Measurements from ENCODE around the gene APOL6. TPM values are rescaled to one million over a fixed set of nuclear protein-coding genes. Genes with fewer than 3 reads are reported as not detected.

The APOL6 gene, protein sequence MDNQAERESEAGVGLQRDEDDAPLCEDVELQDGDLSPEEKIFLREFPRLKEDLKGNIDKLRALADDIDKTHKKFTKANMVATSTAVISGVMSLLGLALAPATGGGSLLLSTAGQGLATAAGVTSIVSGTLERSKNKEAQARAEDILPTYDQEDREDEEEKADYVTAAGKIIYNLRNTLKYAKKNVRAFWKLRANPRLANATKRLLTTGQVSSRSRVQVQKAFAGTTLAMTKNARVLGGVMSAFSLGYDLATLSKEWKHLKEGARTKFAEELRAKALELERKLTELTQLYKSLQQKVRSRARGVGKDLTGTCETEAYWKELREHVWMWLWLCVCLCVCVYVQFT
- total RNA-seq, result 1 to 10 TPM; 3.1 to 8.3 (median 5.1) TPM

DNA sequence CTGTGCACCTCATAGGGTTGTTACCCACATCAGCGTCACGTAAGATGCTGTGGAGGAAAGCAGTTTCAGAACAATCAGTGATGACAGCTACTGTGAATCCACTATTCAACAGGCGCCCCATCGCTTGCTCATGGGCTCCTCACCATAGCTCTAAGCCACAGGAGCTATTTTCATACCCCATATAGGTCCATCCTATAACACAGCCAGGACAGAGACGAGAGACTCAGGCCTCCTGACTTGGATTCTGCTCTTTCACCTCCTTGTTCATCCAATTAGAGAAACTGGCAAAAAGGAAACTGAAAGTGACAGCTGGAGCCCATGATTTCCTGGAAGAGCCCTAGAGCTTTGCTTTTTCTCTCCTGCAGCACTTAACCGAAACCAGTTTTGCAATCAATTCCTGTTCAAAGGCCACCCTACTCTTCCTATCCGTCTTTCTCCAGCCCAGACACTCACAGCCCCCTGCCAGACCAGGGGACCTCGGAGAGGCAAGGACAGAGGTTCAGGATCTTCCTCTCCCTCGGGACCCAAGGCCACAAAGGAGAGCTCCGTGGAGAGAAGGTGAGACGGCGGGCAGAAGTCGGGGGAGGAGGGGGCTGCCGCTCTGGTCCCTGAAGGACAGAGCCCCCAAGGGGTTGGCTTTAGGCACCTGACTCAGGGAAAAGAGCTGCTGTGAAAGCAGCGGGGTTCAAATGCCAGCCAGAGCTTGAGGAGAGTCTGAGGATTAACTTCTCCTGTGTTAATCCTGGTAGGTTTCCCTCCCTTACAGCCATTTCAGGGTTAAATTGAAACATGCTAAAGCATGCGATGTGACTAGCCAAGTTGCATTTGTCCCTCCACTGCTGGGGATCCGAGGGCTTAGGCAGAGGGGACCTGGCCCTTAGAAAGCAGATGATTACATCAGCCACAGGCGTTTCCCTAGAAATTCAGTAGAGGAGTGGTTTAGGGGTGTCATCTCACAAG is at the start of gene APOL6:
Gene APOL6, plus strand, starts transcription at position 381 of the 960 bp plus-strand sequence. CDS start 7,980 bp downstream, outside the sequence.
- Histone ChIP-seq H3K36me3 (no peaks in the 10 kb centered on the region), H3K9me3 (no peaks in the 10 kb centered on the region), H3K27ac (peak within 1 kb of the TSS; percentile 91), H3K27me3 (no peaks in the 10 kb centered on the region), H3K4me3 (peak within 1 kb of the TSS; percentile 70), H3K4me1 (peaks cover 26% of the 10 kb centered on the region)
- TF ChIP-seq, protein P1, sequence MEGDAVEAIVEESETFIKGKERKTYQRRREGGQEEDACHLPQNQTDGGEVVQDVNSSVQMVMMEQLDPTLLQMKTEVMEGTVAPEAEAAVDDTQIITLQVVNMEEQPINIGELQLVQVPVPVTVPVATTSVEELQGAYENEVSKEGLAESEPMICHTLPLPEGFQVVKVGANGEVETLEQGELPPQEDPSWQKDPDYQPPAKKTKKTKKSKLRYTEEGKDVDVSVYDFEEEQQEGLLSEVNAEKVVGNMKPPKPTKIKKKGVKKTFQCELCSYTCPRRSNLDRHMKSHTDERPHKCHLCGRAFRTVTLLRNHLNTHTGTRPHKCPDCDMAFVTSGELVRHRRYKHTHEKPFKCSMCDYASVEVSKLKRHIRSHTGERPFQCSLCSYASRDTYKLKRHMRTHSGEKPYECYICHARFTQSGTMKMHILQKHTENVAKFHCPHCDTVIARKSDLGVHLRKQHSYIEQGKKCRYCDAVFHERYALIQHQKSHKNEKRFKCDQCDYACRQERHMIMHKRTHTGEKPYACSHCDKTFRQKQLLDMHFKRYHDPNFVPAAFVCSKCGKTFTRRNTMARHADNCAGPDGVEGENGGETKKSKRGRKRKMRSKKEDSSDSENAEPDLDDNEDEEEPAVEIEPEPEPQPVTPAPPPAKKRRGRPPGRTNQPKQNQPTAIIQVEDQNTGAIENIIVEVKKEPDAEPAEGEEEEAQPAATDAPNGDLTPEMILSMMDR (IDR thresholded peaks at IDR 0.05), result no peak
- TF ChIP-seq POLR2A (IDR thresholded peaks at IDR 0.05) (no peak), EP300 (IDR thresholded peaks at IDR 0.05) (no peak), POLR2AphosphoS5 (IDR thresholded peaks at IDR 0.05) (no peak)
- peak in 1 of 2 donors; percentile 64 for DNase-seq (ENCODE audit: low spot score in 2 of 2)
- WGBS, result 2% methylated on average over 18 of the region's 18 CpGs

DNA sequence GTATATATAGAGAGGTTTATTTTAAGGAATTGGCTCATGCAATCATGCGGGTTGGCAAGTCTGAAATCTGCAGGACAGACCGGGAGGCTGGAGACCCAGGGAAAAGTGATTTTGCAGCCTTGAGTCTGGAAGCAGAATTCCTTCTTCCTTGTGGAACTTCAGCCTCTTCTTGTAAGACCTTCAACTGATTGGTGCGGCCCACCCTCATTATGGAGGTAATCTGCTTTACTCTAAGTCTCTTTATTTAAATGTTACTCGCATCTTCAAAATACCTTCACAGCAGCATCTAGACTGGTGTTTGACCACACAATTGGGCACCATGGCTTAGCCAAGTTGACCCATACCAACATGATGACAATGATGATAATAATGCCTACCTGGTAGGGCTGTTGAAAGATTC is 48.9 kb upstream of the APOL6 start:
- no peak overlapping the region for H3K4me3 ChIP-seq
- TF ChIP-seq POLR2A (IDR thresholded peaks at IDR 0.05) (no peak), POLR2AphosphoS5 (IDR thresholded peaks at IDR 0.05) (no peak), EP300 (IDR thresholded peaks at IDR 0.05) (no peak)
- TF ChIP-seq, protein P1 (IDR thresholded peaks at IDR 0.05), result no peak
- no peaks in the 10 kb centered on the region for H3K36me3 ChIP-seq
- no peaks in the 10 kb centered on the region for H3K27me3 ChIP-seq
- DNase-seq (ENCODE audit: low spot score in 2 of 2), result no peak
- H3K4me1 ChIP-seq, result peaks cover 4% of the 10 kb centered on the region
- H3K9me3 ChIP-seq, result no peaks in the 10 kb centered on the region
- 96% methylated on average over 4 of the region's 4 CpGs for WGBS
- H3K27ac ChIP-seq, result no peak overlapping the region

DNA sequence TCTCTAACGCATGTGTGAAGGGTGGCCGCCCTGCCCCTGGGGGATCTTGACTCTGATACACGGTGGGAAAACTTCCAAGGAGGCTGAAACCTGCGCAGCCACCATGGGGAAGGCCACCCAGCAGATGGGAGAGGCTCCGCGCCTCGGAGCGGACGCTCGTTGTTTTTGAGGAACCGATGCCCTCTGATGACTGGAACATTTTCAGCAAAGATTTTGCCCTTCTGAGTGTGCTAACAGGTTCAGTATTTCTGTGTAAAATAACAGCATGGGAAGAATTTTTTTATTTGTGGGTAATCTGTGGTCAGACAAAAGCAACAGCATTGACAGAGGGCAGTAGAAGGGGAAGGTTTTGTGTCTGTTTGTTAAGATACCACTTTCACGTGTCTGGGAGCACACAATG is 47.8 kb upstream of the APOL6 start:
- no peak overlapping the region for H3K27ac ChIP-seq
- peaks cover 4% of the 10 kb centered on the region for H3K4me1 ChIP-seq
- no peaks in the 10 kb centered on the region for H3K27me3 ChIP-seq
- no peak for TF ChIP-seq POLR2AphosphoS5 (IDR thresholded peaks at IDR 0.05)
- no peak for TF ChIP-seq EP300 (IDR thresholded peaks at IDR 0.05)
- no peak for TF ChIP-seq POLR2A (IDR thresholded peaks at IDR 0.05)
- TF ChIP-seq, protein P1 (IDR thresholded peaks at IDR 0.05), result no peak
- DNase-seq (ENCODE audit: low spot score in 2 of 2), result no peak
- H3K9me3 ChIP-seq, result no peaks in the 10 kb centered on the region
- 39% methylated on average over 12 of the region's 12 CpGs for WGBS
- H3K4me3 ChIP-seq, result no peak overlapping the region
- H3K36me3 ChIP-seq, result no peaks in the 10 kb centered on the region

DNA sequence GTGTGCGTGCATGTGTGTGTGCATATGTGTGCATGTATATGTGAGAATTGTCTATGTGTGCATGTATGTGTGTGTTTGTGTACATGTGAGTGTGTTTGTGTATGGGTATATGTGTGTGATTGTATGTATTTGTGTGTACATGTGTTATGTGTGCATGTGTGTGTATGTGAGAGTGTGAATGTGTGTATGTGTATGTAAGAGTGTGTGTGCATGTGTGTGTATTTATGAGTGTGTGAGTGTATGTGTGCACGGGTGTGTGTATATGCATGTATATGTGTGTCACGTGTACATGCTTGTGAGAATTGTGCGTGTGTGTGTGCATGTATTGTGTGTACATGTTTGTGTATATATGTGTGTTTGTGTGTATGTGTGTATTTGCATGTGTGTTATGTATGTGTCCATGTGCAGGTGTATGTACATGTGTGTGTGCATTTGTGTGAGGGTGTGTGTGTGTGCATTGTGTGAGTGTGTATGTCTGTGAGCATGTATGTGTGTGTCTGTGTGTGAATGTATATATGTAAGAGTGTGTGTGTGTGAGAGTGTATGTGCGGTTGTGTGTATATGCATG is 47.1 kb upstream of the APOL6 start:
- Histone ChIP-seq H3K9me3 (no peaks in the 10 kb centered on the region), H3K4me1 (peaks cover 4% of the 10 kb centered on the region), H3K27ac (no peak overlapping the region), H3K36me3 (no peaks in the 10 kb centered on the region), H3K27me3 (no peaks in the 10 kb centered on the region), H3K4me3 (no peak overlapping the region)
- 91% methylated on average over 5 of the region's 5 CpGs for WGBS
- DNase-seq (ENCODE audit: low spot score in 2 of 2), result no peak
- TF ChIP-seq EP300 (IDR thresholded peaks at IDR 0.05), result no peak
- no peak for TF ChIP-seq POLR2A (IDR thresholded peaks at IDR 0.05)
- TF ChIP-seq, protein P1 (IDR thresholded peaks at IDR 0.05), result no peak
- TF ChIP-seq POLR2AphosphoS5 (IDR thresholded peaks at IDR 0.05), result no peak

Data from suprapubic skin (tissue), 4 donors.